Mesendoderm (in vitro differentiated cells): ENCODE results near the gene CFAP46. TPM values are rescaled to one million over a fixed set of nuclear protein-coding genes. Genes with fewer than 3 reads are reported as not detected.

Source experiments
- DNase-seq: peaks from one replicate; pipeline ENCODE4 v3.0.0; 2013
- H2AK5ac ChIP-seq: 2 replicates; pipeline ENCODE4 v1.6.1; 2013; ENCODE audit warnings: low read length, inconsistent platforms
- H2BK120ac ChIP-seq: 2 replicates; pipeline ENCODE4 v1.6.1; 2013; ENCODE audit warnings: low read depth, mild to moderate bottlenecking, low read length, moderate library complexity, mixed read lengths
- H2BK15ac ChIP-seq: replicated peaks from 2 replicates; pipeline ENCODE4 v1.6.1; 2013; ENCODE audit warnings: low read depth, mild to moderate bottlenecking, moderate library complexity
- H2BK5ac ChIP-seq: 2 replicates; pipeline ENCODE4 v1.6.1; 2013; ENCODE audit warnings: low read length, inconsistent platforms
- H3K18ac ChIP-seq: 2 replicates; pipeline ENCODE4 v1.6.1; 2013; ENCODE audit warnings: mild to moderate bottlenecking, low read length, mixed read lengths
- H3K23ac ChIP-seq: one replicate; pipeline ENCODE4 v1.6.1; 2013; ENCODE audit warnings: low read length
- H3K27ac ChIP-seq: 2 replicates; pipeline ENCODE4 v1.5.1; 2013; ENCODE audit warnings: low read depth, mild to moderate bottlenecking, inconsistent platforms, low read length, moderate library complexity
- H3K27me3 ChIP-seq: 2 replicates; pipeline ENCODE4 v1.6.1; 2013; ENCODE audit warnings: low read length, control low read depth, mild to moderate bottlenecking, inconsistent platforms; ENCODE audit not compliant: insufficient read depth, poor library complexity
- H3K36me3 ChIP-seq: 2 replicates; pipeline ENCODE4 v1.6.1; 2013; ENCODE audit warnings: low read length, inconsistent platforms; ENCODE audit not compliant: control insufficient read depth, insufficient read depth
- H3K4ac ChIP-seq: one replicate; pipeline ENCODE4 v1.6.1; 2013; ENCODE audit warnings: low read depth, mild to moderate bottlenecking, low read length, moderate library complexity
- H3K4me1 ChIP-seq: 2 replicates; pipeline ENCODE4 v1.6.1; 2013; ENCODE audit warnings: low read depth, low read length, inconsistent platforms; ENCODE audit not compliant: control insufficient read depth
- H3K4me2 ChIP-seq: 2 replicates; pipeline ENCODE4 v1.6.1; 2013; ENCODE audit warnings: low read length
- H3K4me3 ChIP-seq: 2 replicates; pipeline ENCODE4 v1.5.1; 2013; ENCODE audit warnings: mild to moderate bottlenecking, low read length
- H3K56ac ChIP-seq: one replicate; pipeline ENCODE4 v1.6.1; 2013; ENCODE audit warnings: low read length
- H3K79me1 ChIP-seq: 2 replicates; pipeline ENCODE4 v1.6.1; 2013; ENCODE audit warnings: low read length, inconsistent platforms
- H3K79me2 ChIP-seq: 2 replicates; pipeline ENCODE4 v1.6.1; 2013; ENCODE audit warnings: mild to moderate bottlenecking, low read length; ENCODE audit not compliant: control insufficient read depth, insufficient read depth
- H3K9ac ChIP-seq: 2 replicates; pipeline ENCODE4 v1.6.1; 2013; ENCODE audit warnings: low read length, inconsistent platforms
- H4K5ac ChIP-seq: one replicate; pipeline ENCODE4 v1.6.1; 2013; ENCODE audit warnings: low read length
- H4K8ac ChIP-seq: one replicate; pipeline ENCODE4 v1.6.1; 2013; ENCODE audit warnings: low read depth, mild to moderate bottlenecking, control low read depth, low read length, moderate library complexity
- WGBS: extraction: QIAGEN DNeasy Blood & Tissue Kit; methylation state at CpG from one replicate; pipeline ENCODE4 v1.1.7; 2013; ENCODE audit warnings: low lambda C conversion rate, missing lambda C conversion rate; ENCODE audit not compliant: insufficient coverage; ENCODE audit errors: extremely low coverage; 5-methylcytosine and 5-hydroxymethylcytosine counted together
- polyA plus RNA-seq, 2 experiments: library from polyadenylated mRNA; stranded (reverse); fragments of 200-250 nt; gene quantifications; one replicate each; pipeline ENCODE4 v1.2.3, GENCODE V29; 2013

CFAP46 gene
- 1.6 TPM for polyA plus RNA-seq (2013, experiment 1 of 2)
- 1.2 TPM for polyA plus RNA-seq (2013, experiment 2 of 2)

DNA sequence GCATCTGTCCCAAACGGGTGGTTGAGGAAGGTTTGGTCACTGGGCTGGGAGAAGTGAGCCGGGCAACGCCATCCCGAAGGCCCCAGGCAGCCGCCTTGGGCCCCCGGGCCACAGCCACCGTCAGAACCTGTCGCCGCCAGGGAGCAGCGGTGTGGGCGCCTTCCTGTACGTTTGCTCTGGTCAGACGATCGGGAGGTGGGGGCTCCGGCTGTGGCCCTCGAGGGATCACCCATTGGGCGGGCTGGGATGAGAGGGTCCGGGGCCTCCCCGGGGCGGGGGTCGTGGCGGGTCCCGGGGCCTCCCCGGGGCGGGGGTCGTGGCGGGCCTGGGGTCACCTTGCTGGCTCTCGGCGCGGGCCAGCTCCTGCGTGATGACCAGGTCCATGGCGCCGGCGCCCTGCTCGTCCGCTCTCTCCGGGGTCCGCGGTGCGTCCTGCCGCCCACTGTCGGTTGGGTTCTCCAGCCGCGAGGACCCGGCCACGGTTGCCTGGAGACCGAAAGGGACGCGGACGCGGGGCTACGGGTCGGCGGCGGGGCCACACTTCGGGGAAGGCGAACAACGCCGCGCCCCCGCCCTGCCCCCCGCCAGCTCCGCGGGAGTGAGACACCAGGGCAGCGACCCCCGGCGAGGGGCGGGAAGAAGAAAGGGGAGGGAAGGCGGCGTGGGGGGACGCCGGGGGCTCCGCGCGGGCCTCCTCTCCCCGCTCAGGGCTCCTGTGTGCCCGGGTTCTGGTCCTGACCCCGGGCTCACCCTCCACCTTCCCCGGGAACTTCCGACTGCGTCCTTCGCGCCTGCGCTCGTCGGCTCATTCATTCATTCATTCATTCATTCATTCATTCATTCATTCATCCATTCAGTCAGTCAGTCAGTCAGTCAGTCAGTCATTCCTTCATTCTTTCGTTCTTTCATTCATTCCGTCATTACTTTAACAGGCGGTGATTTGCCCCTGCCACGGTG lies at the start of gene CFAP46:
TSS of gene CFAP46 (minus strand) at position 470 of the 957 bp plus-strand sequence. CDS start at position 384, 86 bp downstream.
- Histone ChIP-seq H3K18ac (no peak within 1 kb of the TSS), H3K4me2 (peak within 1 kb of the TSS; percentile 66), H3K79me2 (no peaks in the 10 kb centered on the region), H3K27me3 (no peaks in the 10 kb centered on the region), H4K8ac (no peak within 1 kb of the TSS), H2BK15ac (no peak within 1 kb of the TSS), H2BK120ac (no peak within 1 kb of the TSS), H2BK5ac (no peak within 1 kb of the TSS), H3K4me1 (no peaks in the 10 kb centered on the region), H3K9ac (peak within 1 kb of the TSS; percentile 50), H4K5ac (no peak within 1 kb of the TSS), H3K23ac (no peak within 1 kb of the TSS), H2AK5ac (no peak within 1 kb of the TSS), H3K36me3 (no peaks in the 10 kb centered on the region), H3K56ac (peak within 1 kb of the TSS; percentile 29), H3K4me3 (no peak within 1 kb of the TSS), H3K27ac (no peak within 1 kb of the TSS), H3K79me1 (no peaks in the 10 kb centered on the region), H3K4ac (no peak within 1 kb of the TSS)
- peak; percentile 72 for DNase-seq
- WGBS = no CpG with 5 or more reads among the region's 90 CpGs

DNA sequence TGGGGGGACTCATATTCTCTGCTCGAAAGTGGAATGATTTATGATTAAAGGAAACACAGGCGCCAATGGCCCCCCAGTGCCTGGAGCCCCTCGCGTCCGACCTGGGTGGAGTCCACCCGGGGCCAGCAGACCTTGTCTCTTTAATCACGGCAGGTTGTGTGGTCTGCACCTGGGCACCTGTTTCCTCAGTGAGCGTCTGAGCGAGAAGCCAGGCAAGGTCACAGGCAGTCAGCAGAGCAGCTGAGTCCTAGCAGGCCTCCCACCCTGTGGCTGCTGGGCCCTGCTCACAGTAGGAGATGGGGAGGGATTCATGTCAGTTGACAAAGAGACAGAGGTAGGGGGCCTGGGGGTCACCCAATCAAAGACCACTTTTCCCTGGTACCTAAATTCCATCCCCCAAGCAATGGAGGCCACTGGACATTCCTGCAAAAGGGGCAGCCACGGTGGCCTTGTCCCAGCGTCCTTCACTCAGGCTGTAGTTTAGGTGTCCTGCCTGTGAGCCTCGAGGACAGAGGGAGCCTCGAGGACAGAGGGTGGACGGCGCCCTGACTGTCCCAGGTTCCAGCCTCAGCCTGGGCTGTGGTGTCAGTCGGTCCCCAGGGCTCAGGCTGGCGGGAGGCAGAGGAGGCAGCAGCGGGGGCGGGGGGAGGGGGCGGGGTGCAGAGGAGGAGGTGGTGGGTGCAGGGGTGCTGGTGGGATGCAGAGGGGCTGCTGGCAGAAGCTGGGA lies 49.5 kb upstream of the CFAP46 start:
- H3K18ac ChIP-seq = no peak overlapping the region
- no peak overlapping the region for H3K56ac ChIP-seq
- H3K79me1 ChIP-seq = no peaks in the 10 kb centered on the region
- no peak overlapping the region for H2BK5ac ChIP-seq
- DNase-seq = no peak
- H3K4me2 ChIP-seq = no peak overlapping the region
- no peak overlapping the region for H3K9ac ChIP-seq
- no peak overlapping the region for H2BK15ac ChIP-seq
- no peak overlapping the region for H3K27ac ChIP-seq
- no peaks in the 10 kb centered on the region for H3K27me3 ChIP-seq
- H2BK120ac ChIP-seq = no peak overlapping the region
- no peak overlapping the region for H3K4me3 ChIP-seq
- no peak overlapping the region for H4K5ac ChIP-seq
- H3K23ac ChIP-seq = no peak overlapping the region
- no CpG with 5 or more reads among the region's 20 CpGs for WGBS
- no peak overlapping the region for H3K4ac ChIP-seq
- H3K36me3 ChIP-seq = no peaks in the 10 kb centered on the region
- no peak overlapping the region for H2AK5ac ChIP-seq
- no peaks in the 10 kb centered on the region for H3K4me1 ChIP-seq
- H3K79me2 ChIP-seq = no peaks in the 10 kb centered on the region
- H4K8ac ChIP-seq = no peak overlapping the region

DNA sequence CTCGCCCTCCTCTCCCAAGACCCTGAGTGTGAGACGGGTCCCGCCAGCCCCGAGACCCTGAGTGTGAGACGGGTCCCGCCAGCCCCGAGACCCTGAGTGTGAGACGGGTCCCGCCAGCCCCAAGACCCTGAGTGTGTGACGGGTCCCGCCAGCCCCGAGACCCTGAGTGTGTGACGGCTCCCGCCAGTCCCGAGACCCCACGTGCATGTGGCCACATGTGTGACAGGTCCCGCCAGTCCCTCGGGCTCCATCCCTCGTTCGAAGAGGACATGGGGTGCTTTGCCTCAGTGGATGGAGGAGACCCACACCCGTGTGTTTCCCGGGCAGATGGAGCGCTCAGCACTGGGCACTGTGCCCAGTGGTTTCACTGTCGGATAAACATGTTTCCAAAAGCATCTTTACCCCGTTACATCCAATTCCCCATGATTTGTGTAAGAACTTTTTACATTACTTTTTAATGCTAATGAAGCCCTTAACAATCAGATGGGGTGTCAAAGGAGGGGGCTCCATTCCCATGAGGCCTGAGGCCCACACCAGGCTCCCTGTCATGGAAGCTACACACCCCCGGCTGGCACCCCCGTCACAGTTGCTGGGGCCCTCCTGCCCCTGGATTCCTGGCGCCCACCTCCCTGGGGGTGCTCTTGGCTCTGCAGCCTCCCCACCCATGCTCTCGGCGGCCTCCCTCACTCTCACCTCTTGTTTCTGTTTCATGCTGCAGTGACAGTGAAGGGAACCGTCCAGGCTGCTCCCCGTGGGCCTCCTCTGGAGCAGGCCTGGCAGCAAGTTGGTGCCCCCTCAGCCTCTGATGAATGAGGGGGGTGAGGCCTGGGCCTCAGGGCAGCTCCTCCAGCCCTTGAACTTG lies 48.5 kb upstream of the CFAP46 start:
- WGBS = no CpG with 5 or more reads among the region's 32 CpGs
- no peak overlapping the region for H2BK120ac ChIP-seq
- no peaks in the 10 kb centered on the region for H3K27me3 ChIP-seq

GRCh38 chr10:132989476-132990415 lies 47.4 kb upstream of the CFAP46 start:
- no peaks in the 10 kb centered on the region for H3K79me1 ChIP-seq
- H3K27me3 ChIP-seq = no peaks in the 10 kb centered on the region
- H2AK5ac ChIP-seq = no peak overlapping the region
- H4K8ac ChIP-seq = no peak overlapping the region
- no CpG with 5 or more reads among the region's 46 CpGs for WGBS
- H4K5ac ChIP-seq = no peak overlapping the region
- no peak overlapping the region for H2BK5ac ChIP-seq
- H3K23ac ChIP-seq = no peak overlapping the region
- no peak overlapping the region for H3K4me3 ChIP-seq
- no peaks in the 10 kb centered on the region for H3K36me3 ChIP-seq
- H2BK120ac ChIP-seq = no peak overlapping the region
- H3K4me1 ChIP-seq = no peaks in the 10 kb centered on the region
- H3K9ac ChIP-seq = no peak overlapping the region
- no peak overlapping the region for H3K4ac ChIP-seq
- H3K79me2 ChIP-seq = no peaks in the 10 kb centered on the region
- no peak overlapping the region for H3K56ac ChIP-seq
- no peak overlapping the region for H3K18ac ChIP-seq
- DNase-seq = no peak
- H3K4me2 ChIP-seq = no peak overlapping the region
- H2BK15ac ChIP-seq = no peak overlapping the region
- H3K27ac ChIP-seq = no peak overlapping the region

More for the DNA sequence above, 48.5 kb upstream of the CFAP46 start:
- Histone ChIP-seq H3K9ac (no peak overlapping the region), H2BK15ac (no peak overlapping the region), H3K4me2 (no peak overlapping the region), H4K8ac (no peak overlapping the region), H3K36me3 (no peaks in the 10 kb centered on the region), H3K4me3 (no peak overlapping the region), H3K79me1 (no peaks in the 10 kb centered on the region), H4K5ac (no peak overlapping the region), H3K79me2 (no peaks in the 10 kb centered on the region), H2AK5ac (no peak overlapping the region), H3K23ac (no peak overlapping the region), H3K27ac (no peak overlapping the region), H3K18ac (no peak overlapping the region), H3K4ac (no peak overlapping the region), H3K4me1 (no peaks in the 10 kb centered on the region), H3K56ac (no peak overlapping the region), H2BK5ac (no peak overlapping the region)
- no peak for DNase-seq

DNA sequence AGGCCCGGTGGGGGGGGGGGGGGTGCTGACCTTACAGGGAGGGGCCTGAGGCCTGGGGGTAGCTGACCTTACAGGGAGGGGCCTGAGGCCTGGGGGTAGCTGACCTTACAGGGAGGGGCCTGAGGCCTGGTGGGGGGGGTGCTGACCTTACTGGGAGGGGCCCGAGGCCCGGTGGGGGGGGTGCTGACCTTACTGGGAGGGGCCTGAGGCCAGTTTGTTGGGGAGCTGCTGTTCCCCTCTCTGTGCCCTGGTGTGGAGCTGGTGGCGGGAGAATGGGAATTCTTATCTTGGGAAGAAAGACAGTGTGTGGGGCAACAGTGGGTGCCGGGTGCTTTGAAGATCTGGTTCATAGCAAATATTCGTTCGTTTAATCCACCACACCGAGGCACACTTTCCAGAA lies 46.6 kb upstream of the CFAP46 start:
- Histone ChIP-seq H4K5ac (no peak overlapping the region), H2BK120ac (no peak overlapping the region), H2BK15ac (no peak overlapping the region), H3K4me1 (no peaks in the 10 kb centered on the region), H3K27ac (no peak overlapping the region), H3K36me3 (no peaks in the 10 kb centered on the region), H2BK5ac (no peak overlapping the region), H3K79me2 (no peaks in the 10 kb centered on the region), H3K27me3 (no peaks in the 10 kb centered on the region), H3K9ac (no peak overlapping the region), H3K4ac (no peak overlapping the region), H3K56ac (no peak overlapping the region), H3K23ac (no peak overlapping the region), H3K79me1 (no peaks in the 10 kb centered on the region), H3K18ac (no peak overlapping the region), H2AK5ac (no peak overlapping the region), H3K4me2 (no peak overlapping the region), H3K4me3 (no peak overlapping the region), H4K8ac (no peak overlapping the region)
- DNase-seq = no peak
- no CpG with 5 or more reads among the region's 8 CpGs for WGBS
